OCI-LY3 (cell line): ENCODE measurements around the gene ASCC1.

ENCODE experiments used
- CTCF ChIP-seq: fragments of 200-600, 300-600 bp; sonication (generic); IDR thresholded peaks from 2 replicates; pipeline ENCODE4 v1.5.1; 2014; ENCODE audit warnings: antibody characterized with exemption, low read length, low read depth
- EZH2phosphoT487 ChIP-seq: fragments of 200-600 bp; shearing (Covaris generic); IDR thresholded peaks from 2 replicates; pipeline ENCODE4 v1.6.1; 2018; ENCODE audit warnings: antibody characterized with exemption, mixed run types, low read depth

GRCh38 chr10:72146071-72146470 is 70.0 kb downstream of the ASCC1 start:
- TF ChIP-seq CTCF (no peak), EZH2phosphoT487 (no peak)
